HL-60 (cell line): Measurements from ENCODE around the gene CCSER1.

Experiments used
- DNase-seq, 2 experiments: peaks; one replicate each; pipeline ENCODE4 v3.0.0-alpha.2; 2010 to 2020; ENCODE audit warnings: low read depth in 1 of 2, low spot score in 1 of 2
- H3K27ac ChIP-seq: fragments of 250-450 bp; sonication (Bioruptor Pico); replicated peaks from 2 replicates; pipeline ENCODE4 v1.5.1; 2020; ENCODE audit warnings: mild to moderate bottlenecking, moderate library complexity
- H3K27me3 ChIP-seq: fragments of 250-450 bp; sonication (Bioruptor Pico); 2 replicates; pipeline ENCODE4 v1.5.1; 2021; ENCODE audit warnings: mild to moderate bottlenecking, moderate library complexity; ENCODE audit not compliant: insufficient read depth, poor library complexity, severe bottlenecking
- H3K4me3 ChIP-seq: replicated peaks from 2 replicates; pipeline ENCODE4 v1.5.1; 2011; ENCODE audit warnings: mild to moderate bottlenecking, control low read depth, low read length; ENCODE audit not compliant: insufficient read depth
- GABPA ChIP-seq: IDR thresholded peaks from 2 replicates; pipeline ENCODE4 v1.6.1; 2012; ENCODE audit warnings: low read depth
- POLR2AphosphoS5 ChIP-seq: IDR thresholded peaks from 2 replicates; pipeline ENCODE4 v1.6.1; 2012; ENCODE audit warnings: low read depth
- SPI1 ChIP-seq: IDR thresholded peaks from 2 replicates; pipeline ENCODE4 v1.6.1; 2012; ENCODE audit warnings: low read depth, mild to moderate bottlenecking, borderline replicate concordance
- TF ChIP-seq, protein P1 (sequence below): IDR thresholded peaks from one replicate; pipeline ENCODE4 v1.5.1; 2011; ENCODE audit warnings: low read length, control low read depth, inconsistent platforms; ENCODE audit not compliant: insufficient read depth
- TF ChIP-seq, protein P2 (sequence below): IDR thresholded peaks from 2 replicates; pipeline ENCODE4 v1.6.1; 2012; ENCODE audit warnings: low read depth; ENCODE audit not compliant: insufficient replicate concordance

CCSER1 gene

DNA sequence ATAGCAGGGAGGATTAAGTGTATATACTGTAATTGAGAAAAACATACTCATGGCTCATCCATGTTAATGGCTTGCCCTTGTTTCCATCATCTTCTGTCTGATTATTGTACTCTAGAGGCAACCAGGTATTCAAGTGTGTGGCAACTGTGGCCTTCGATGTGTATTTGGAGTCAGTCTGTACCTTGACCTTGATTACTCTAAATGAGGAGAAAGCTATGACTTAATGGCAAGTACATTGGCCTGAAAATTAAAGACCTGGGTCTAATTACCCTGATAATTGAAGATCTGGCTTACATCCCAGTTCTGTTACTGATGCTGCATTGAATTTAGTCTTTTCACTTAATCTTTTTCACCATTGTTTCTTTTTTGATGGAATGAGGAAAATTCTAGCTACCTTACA, 409.2 kb downstream of the CCSER1 start:
- DNase-seq, result no peak
- Histone ChIP-seq H3K27ac (no peak overlapping the region), H3K27me3 (peaks cover 2% of the 10 kb centered on the region), H3K4me3 (no peak overlapping the region)
- TF ChIP-seq, protein P1, sequence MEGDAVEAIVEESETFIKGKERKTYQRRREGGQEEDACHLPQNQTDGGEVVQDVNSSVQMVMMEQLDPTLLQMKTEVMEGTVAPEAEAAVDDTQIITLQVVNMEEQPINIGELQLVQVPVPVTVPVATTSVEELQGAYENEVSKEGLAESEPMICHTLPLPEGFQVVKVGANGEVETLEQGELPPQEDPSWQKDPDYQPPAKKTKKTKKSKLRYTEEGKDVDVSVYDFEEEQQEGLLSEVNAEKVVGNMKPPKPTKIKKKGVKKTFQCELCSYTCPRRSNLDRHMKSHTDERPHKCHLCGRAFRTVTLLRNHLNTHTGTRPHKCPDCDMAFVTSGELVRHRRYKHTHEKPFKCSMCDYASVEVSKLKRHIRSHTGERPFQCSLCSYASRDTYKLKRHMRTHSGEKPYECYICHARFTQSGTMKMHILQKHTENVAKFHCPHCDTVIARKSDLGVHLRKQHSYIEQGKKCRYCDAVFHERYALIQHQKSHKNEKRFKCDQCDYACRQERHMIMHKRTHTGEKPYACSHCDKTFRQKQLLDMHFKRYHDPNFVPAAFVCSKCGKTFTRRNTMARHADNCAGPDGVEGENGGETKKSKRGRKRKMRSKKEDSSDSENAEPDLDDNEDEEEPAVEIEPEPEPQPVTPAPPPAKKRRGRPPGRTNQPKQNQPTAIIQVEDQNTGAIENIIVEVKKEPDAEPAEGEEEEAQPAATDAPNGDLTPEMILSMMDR, result no peak
- TF ChIP-seq, protein P2, sequence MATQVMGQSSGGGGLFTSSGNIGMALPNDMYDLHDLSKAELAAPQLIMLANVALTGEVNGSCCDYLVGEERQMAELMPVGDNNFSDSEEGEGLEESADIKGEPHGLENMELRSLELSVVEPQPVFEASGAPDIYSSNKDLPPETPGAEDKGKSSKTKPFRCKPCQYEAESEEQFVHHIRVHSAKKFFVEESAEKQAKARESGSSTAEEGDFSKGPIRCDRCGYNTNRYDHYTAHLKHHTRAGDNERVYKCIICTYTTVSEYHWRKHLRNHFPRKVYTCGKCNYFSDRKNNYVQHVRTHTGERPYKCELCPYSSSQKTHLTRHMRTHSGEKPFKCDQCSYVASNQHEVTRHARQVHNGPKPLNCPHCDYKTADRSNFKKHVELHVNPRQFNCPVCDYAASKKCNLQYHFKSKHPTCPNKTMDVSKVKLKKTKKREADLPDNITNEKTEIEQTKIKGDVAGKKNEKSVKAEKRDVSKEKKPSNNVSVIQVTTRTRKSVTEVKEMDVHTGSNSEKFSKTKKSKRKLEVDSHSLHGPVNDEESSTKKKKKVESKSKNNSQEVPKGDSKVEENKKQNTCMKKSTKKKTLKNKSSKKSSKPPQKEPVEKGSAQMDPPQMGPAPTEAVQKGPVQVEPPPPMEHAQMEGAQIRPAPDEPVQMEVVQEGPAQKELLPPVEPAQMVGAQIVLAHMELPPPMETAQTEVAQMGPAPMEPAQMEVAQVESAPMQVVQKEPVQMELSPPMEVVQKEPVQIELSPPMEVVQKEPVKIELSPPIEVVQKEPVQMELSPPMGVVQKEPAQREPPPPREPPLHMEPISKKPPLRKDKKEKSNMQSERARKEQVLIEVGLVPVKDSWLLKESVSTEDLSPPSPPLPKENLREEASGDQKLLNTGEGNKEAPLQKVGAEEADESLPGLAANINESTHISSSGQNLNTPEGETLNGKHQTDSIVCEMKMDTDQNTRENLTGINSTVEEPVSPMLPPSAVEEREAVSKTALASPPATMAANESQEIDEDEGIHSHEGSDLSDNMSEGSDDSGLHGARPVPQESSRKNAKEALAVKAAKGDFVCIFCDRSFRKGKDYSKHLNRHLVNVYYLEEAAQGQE, result no peak

DNA sequence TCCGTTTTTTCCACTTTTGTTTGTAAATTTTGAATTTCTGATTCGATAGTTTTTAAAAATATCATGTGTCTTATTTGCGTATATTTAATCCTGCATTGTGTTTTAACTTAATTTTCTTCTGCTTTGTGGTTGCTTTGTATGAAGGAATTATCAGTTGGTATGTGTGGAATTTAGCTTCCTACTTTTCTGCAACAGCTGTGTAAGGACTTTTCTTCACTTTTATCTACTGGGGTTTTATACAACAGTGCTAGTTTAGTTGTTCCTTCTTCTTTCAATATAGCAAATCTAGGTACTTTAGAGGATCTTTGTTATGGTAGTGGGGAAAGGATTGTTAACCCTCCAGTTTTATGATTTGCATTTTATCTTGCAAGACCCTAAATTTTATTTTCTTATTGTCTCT, 410.3 kb downstream of the CCSER1 start:
- no peak for DNase-seq
- Histone ChIP-seq H3K27ac (no peak overlapping the region), H3K27me3 (peaks cover 2% of the 10 kb centered on the region), H3K4me3 (no peak overlapping the region)
- TF ChIP-seq, protein P2, result no peak
- no peak for TF ChIP-seq SPI1
- TF ChIP-seq, protein P1, result no peak
- no peak for TF ChIP-seq GABPA
- TF ChIP-seq POLR2AphosphoS5, result no peak

DNA sequence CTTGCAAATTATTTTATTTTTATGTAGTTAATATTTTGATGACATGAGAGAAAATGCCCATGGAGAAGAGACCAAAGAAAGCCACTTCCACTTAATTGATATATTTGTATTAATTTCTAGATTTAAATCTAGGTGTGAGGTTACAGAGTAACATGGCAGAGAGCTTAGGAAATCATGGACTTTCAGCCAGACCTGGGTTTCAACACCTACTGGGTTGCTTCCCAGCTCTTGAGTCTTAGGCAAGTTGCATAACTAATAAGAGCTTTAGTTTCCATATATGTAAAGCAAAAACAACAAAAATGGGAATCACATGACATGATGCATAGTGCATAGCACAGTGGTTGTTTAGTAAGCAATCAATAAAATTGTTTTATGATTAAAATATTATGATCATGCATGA, 413.3 kb downstream of the CCSER1 start:
- no peak for DNase-seq
- Histone ChIP-seq H3K27me3 (peaks cover 2% of the 10 kb centered on the region), H3K27ac (no peak overlapping the region), H3K4me3 (no peak overlapping the region)
- no peak for TF ChIP-seq POLR2AphosphoS5
- no peak for TF ChIP-seq SPI1
- TF ChIP-seq, protein P2, result no peak
- no peak for TF ChIP-seq GABPA
- TF ChIP-seq, protein P1, result no peak
